ENCODE data around the gene MS4A1. TPM values are rescaled to one million over a fixed set of nuclear protein-coding genes. Genes with fewer than 3 reads are reported as not detected.
A peak's percentile ranks its signal among the peaks of the same experiment; 100 is the strongest.

The MS4A1 gene
- total RNA-seq, 2 experiments from 2014 or later: 0.70 to 1.4 TPM

GRCh38 chr11:60468829-60469228 is 13.2 kb downstream of the MS4A1 start:
- ChIA-PET POLR2A (no interaction called here), CTCF (no interaction called here)
- Mint-ChIP-seq H3K36me3 (ENCODE audit: low read depth) (no peaks in the 10 kb centered on the region), H3K4me1 (ENCODE audit: low read depth) (no peaks in the 10 kb centered on the region), H3K9me3 (ENCODE audit: insufficient read depth) (no peaks in the 10 kb centered on the region), H3K4me3 (no peak overlapping the region), H3K27me3 (ENCODE audit: low read depth) (peaks cover 20% of the 10 kb centered on the region), H3K27ac (no peak overlapping the region)
- DNase-seq (no peak), ATAC-seq (no peak)

GRCh38 chr11:60469723-60470122 is 14.1 kb downstream of the MS4A1 start:
- Mint-ChIP-seq H3K9me3 (ENCODE audit: insufficient read depth) (no peaks in the 10 kb centered on the region), H3K4me3 (no peak overlapping the region), H3K27ac (no peak overlapping the region), H3K4me1 (ENCODE audit: low read depth) (no peaks in the 10 kb centered on the region), H3K36me3 (ENCODE audit: low read depth) (no peaks in the 10 kb centered on the region), H3K27me3 (ENCODE audit: low read depth) (peaks cover 20% of the 10 kb centered on the region)
- POLR2A ChIA-PET: no interaction called here
- ATAC-seq (no peak), DNase-seq (no peak)
- CTCF ChIA-PET: no interaction called here

GRCh38 chr11:60477035-60477445 is 21.4 kb downstream of the MS4A1 start:
- no peaks in the 10 kb centered on the region for H3K9me3 Mint-ChIP-seq (ENCODE audit: insufficient read depth)
- ATAC-seq (no peak), DNase-seq (no peak)
- ChIA-PET CTCF (no interaction called here), POLR2A (no interaction called here)
- H3K4me1 Mint-ChIP-seq (ENCODE audit: low read depth): no peaks in the 10 kb centered on the region
- H3K27ac Mint-ChIP-seq: no peak overlapping the region
- H3K4me3 Mint-ChIP-seq: no peak overlapping the region
- H3K27me3 Mint-ChIP-seq (ENCODE audit: low read depth): peaks cover 29% of the 10 kb centered on the region
- no peaks in the 10 kb centered on the region for H3K36me3 Mint-ChIP-seq (ENCODE audit: low read depth)

GRCh38 chr11:60482361-60482760 is 26.7 kb downstream of the MS4A1 start:
- ATAC-seq: no peak
- CTCF ChIA-PET: no interaction called here
- no peak for DNase-seq
- Mint-ChIP-seq H3K27ac (no peak overlapping the region), H3K27me3 (ENCODE audit: low read depth) (peaks cover 27% of the 10 kb centered on the region), H3K4me3 (no peak overlapping the region), H3K36me3 (ENCODE audit: low read depth) (no peaks in the 10 kb centered on the region), H3K9me3 (ENCODE audit: insufficient read depth) (no peaks in the 10 kb centered on the region), H3K4me1 (ENCODE audit: low read depth) (peaks cover 4% of the 10 kb centered on the region)
- POLR2A ChIA-PET: no interaction called here

GRCh38 chr11:60485987-60486386 is 30.3 kb downstream of the MS4A1 start:
- H3K27me3 Mint-ChIP-seq (ENCODE audit: low read depth): peaks cover 13% of the 10 kb centered on the region
- ATAC-seq (no peak), DNase-seq (no peak)
- no peak overlapping the region for H3K27ac Mint-ChIP-seq
- peaks cover 4% of the 10 kb centered on the region for H3K4me1 Mint-ChIP-seq (ENCODE audit: low read depth)
- POLR2A ChIA-PET: no interaction called here
- CTCF ChIA-PET: interaction anchor here (1.3 kb wide), 1 partner anchor 123 kb away, joined by 5 read pairs; no protein-coding TSS in a partner anchor
- H3K4me3 Mint-ChIP-seq: no peak overlapping the region
- no peaks in the 10 kb centered on the region for H3K9me3 Mint-ChIP-seq (ENCODE audit: insufficient read depth)
- H3K36me3 Mint-ChIP-seq (ENCODE audit: low read depth): no peaks in the 10 kb centered on the region

GRCh38 chr11:60492488-60493009 is 36.9 kb downstream of the MS4A1 start, which contains the start of gene MS4A12:
TSS of gene MS4A12 (plus strand) at chr11:60492778. CDS start at chr11:60497319, 4,541 bp downstream.
- POLR2A ChIA-PET: no interaction called here
- no peak for ATAC-seq

GRCh38 chr11:60493454-60493853 is 37.8 kb downstream of the MS4A1 start:
- Mint-ChIP-seq H3K4me1 (ENCODE audit: low read depth) (no peaks in the 10 kb centered on the region), H3K27ac (no peak overlapping the region), H3K9me3 (ENCODE audit: insufficient read depth) (no peaks in the 10 kb centered on the region), H3K36me3 (ENCODE audit: low read depth) (no peaks in the 10 kb centered on the region), H3K27me3 (ENCODE audit: low read depth) (peaks cover 36% of the 10 kb centered on the region), H3K4me3 (no peak overlapping the region)
- DNase-seq: no peak
- ChIA-PET POLR2A (no interaction called here), CTCF (no interaction called here)
- no peak for ATAC-seq

More at GRCh38 chr11:60492488-60493009, 36.9 kb downstream of the MS4A1 start, which contains the start of gene MS4A12:
- Mint-ChIP-seq H3K4me3 (no peak within 1 kb of the TSS), H3K27ac (no peak within 1 kb of the TSS), H3K36me3 (ENCODE audit: low read depth) (no peaks in the 10 kb centered on the region), H3K27me3 (ENCODE audit: low read depth) (peaks cover 32% of the 10 kb centered on the region), H3K4me1 (ENCODE audit: low read depth) (no peaks in the 10 kb centered on the region), H3K9me3 (ENCODE audit: insufficient read depth) (no peaks in the 10 kb centered on the region)
- CTCF ChIA-PET: no interaction called here
- no peak for DNase-seq

- Mint-ChIP-seq H3K27ac (no peak overlapping the region), H3K9me3 (ENCODE audit: insufficient read depth) (no peaks in the 10 kb centered on the region), H3K4me3 (no peak overlapping the region), H3K4me1 (ENCODE audit: low read depth) (no peaks in the 10 kb centered on the region), H3K27me3 (ENCODE audit: low read depth) (peaks cover 61% of the 10 kb centered on the region), H3K36me3 (ENCODE audit: low read depth) (no peaks in the 10 kb centered on the region)
- ChIA-PET CTCF (no interaction called here), POLR2A (no interaction called here)
- DNase-seq (no peak), ATAC-seq (no peak)
Measured at GRCh38 chr11:60498399-60498798, 42.8 kb downstream of the MS4A1 start.

- ATAC-seq (no peak), DNase-seq (no peak)
- Mint-ChIP-seq H3K9me3 (ENCODE audit: insufficient read depth) (no peaks in the 10 kb centered on the region), H3K27ac (no peak overlapping the region), H3K4me3 (no peak overlapping the region), H3K4me1 (ENCODE audit: low read depth) (peaks cover 2% of the 10 kb centered on the region), H3K36me3 (ENCODE audit: low read depth) (no peaks in the 10 kb centered on the region), H3K27me3 (ENCODE audit: low read depth) (peaks cover 62% of the 10 kb centered on the region)
- POLR2A ChIA-PET: no interaction called here
- CTCF ChIA-PET: no interaction called here
Measured at GRCh38 chr11:60498853-60499252, 43.2 kb downstream of the MS4A1 start.

- Mint-ChIP-seq H3K27ac (no peak overlapping the region), H3K36me3 (ENCODE audit: low read depth) (no peaks in the 10 kb centered on the region), H3K27me3 (ENCODE audit: low read depth) (peaks cover 59% of the 10 kb centered on the region), H3K4me1 (ENCODE audit: low read depth) (peaks cover 14% of the 10 kb centered on the region), H3K9me3 (ENCODE audit: insufficient read depth) (no peaks in the 10 kb centered on the region), H3K4me3 (no peak overlapping the region)
- ChIA-PET POLR2A (no interaction called here), CTCF (no interaction called here)
- DNase-seq (no peak), ATAC-seq (no peak)
Measured at GRCh38 chr11:60500276-60500910, 44.7 kb downstream of the MS4A1 start.

- POLR2A ChIA-PET: no interaction called here
- peaks cover 14% of the 10 kb centered on the region for H3K4me1 Mint-ChIP-seq (ENCODE audit: low read depth)
- no peaks in the 10 kb centered on the region for H3K9me3 Mint-ChIP-seq (ENCODE audit: insufficient read depth)
- CTCF ChIA-PET: no interaction called here
- no peaks in the 10 kb centered on the region for H3K36me3 Mint-ChIP-seq (ENCODE audit: low read depth)
- no peak overlapping the region for H3K27ac Mint-ChIP-seq
- no peak overlapping the region for H3K4me3 Mint-ChIP-seq
- no peak for ATAC-seq
- peaks cover 62% of the 10 kb centered on the region for H3K27me3 Mint-ChIP-seq (ENCODE audit: low read depth)
- DNase-seq: no peak
Measured at GRCh38 chr11:60502221-60502775, 46.7 kb downstream of the MS4A1 start.

- ChIA-PET POLR2A (no interaction called here), CTCF (interaction anchor here (1.3 kb wide), 1 partner anchor 258 kb away, joined by 3 read pairs; no protein-coding TSS in a partner anchor)
- H3K27ac Mint-ChIP-seq: no peak overlapping the region
- H3K36me3 Mint-ChIP-seq (ENCODE audit: low read depth): no peaks in the 10 kb centered on the region
- H3K27me3 Mint-ChIP-seq (ENCODE audit: low read depth): peaks cover 55% of the 10 kb centered on the region
- peak; percentile 68 for ATAC-seq
- peaks cover 14% of the 10 kb centered on the region for H3K4me1 Mint-ChIP-seq (ENCODE audit: low read depth)
- no peaks in the 10 kb centered on the region for H3K9me3 Mint-ChIP-seq (ENCODE audit: insufficient read depth)
- DNase-seq: peak; percentile 44
- H3K4me3 Mint-ChIP-seq: no peak overlapping the region
Measured at GRCh38 chr11:60504219-60504905, 48.7 kb downstream of the MS4A1 start.

Data from activated CD8-positive, alpha-beta T cell treated with anti-CD3 and anti-CD28 coated beads, Interleukin-2, amount 10 ng/mL, durations not matched to agents 7 days and 5 days (primary cell).